ENCODE data around the gene TTYH2. TPM values are rescaled to one million over a fixed set of nuclear protein-coding genes. Genes with fewer than 3 reads are reported as not detected.

Gene TTYH2
- total RNA-seq, 1 donor from 2014 or later, result 16.8 TPM

GRCh38 chr17:74251569-74251968 is 38.2 kb downstream of the TTYH2 start:
- H3K9me3 Mint-ChIP-seq, result peaks cover 2% of the 10 kb centered on the region
- no peak for DNase-seq (ENCODE audit: low spot score in 2 of 2, unreplicated experiment in 2 of 2)
- peaks cover 6% of the 10 kb centered on the region for H3K27me3 Mint-ChIP-seq (ENCODE audit: low read depth)
- H3K4me1 Mint-ChIP-seq, result no peaks in the 10 kb centered on the region
- H3K36me3 Mint-ChIP-seq, result peaks cover under 1% of the 10 kb centered on the region
- TF ChIP-seq, protein P1, sequence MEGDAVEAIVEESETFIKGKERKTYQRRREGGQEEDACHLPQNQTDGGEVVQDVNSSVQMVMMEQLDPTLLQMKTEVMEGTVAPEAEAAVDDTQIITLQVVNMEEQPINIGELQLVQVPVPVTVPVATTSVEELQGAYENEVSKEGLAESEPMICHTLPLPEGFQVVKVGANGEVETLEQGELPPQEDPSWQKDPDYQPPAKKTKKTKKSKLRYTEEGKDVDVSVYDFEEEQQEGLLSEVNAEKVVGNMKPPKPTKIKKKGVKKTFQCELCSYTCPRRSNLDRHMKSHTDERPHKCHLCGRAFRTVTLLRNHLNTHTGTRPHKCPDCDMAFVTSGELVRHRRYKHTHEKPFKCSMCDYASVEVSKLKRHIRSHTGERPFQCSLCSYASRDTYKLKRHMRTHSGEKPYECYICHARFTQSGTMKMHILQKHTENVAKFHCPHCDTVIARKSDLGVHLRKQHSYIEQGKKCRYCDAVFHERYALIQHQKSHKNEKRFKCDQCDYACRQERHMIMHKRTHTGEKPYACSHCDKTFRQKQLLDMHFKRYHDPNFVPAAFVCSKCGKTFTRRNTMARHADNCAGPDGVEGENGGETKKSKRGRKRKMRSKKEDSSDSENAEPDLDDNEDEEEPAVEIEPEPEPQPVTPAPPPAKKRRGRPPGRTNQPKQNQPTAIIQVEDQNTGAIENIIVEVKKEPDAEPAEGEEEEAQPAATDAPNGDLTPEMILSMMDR (IDR thresholded peaks at IDR 0.05; ENCODE audit: unreplicated experiment), result no peak
- no peak overlapping the region for H3K27ac Mint-ChIP-seq
- H3K4me3 Mint-ChIP-seq, result no peak overlapping the region

- no peaks in the 10 kb centered on the region for H3K9me3 Mint-ChIP-seq
- DNase-seq (ENCODE audit: low spot score in 2 of 2, unreplicated experiment in 2 of 2), result no peak
Observed at GRCh38 chr17:74252211-74252610, 38.8 kb downstream of the TTYH2 start.

GRCh38 chr17:74253036-74253435 is 39.7 kb downstream of the TTYH2 start:
- H3K27me3 Mint-ChIP-seq (ENCODE audit: low read depth), result peaks cover 7% of the 10 kb centered on the region
- DNase-seq (ENCODE audit: low spot score in 2 of 2, unreplicated experiment in 2 of 2), result no peak
- H3K27ac Mint-ChIP-seq, result no peak overlapping the region
- no peaks in the 10 kb centered on the region for H3K9me3 Mint-ChIP-seq
- no peak overlapping the region for H3K4me3 Mint-ChIP-seq
- TF ChIP-seq, protein P1 (IDR thresholded peaks at IDR 0.05; ENCODE audit: unreplicated experiment), result no peak
- no peaks in the 10 kb centered on the region for H3K36me3 Mint-ChIP-seq
- no peaks in the 10 kb centered on the region for H3K4me1 Mint-ChIP-seq

More at GRCh38 chr17:74252211-74252610, 38.8 kb downstream of the TTYH2 start:
- no peaks in the 10 kb centered on the region for H3K36me3 Mint-ChIP-seq
- no peak overlapping the region for H3K4me3 Mint-ChIP-seq
- no peaks in the 10 kb centered on the region for H3K4me1 Mint-ChIP-seq
- peaks cover 4% of the 10 kb centered on the region for H3K27me3 Mint-ChIP-seq (ENCODE audit: low read depth)
- TF ChIP-seq, protein P1 (IDR thresholded peaks at IDR 0.05; ENCODE audit: unreplicated experiment), result no peak
- no peak overlapping the region for H3K27ac Mint-ChIP-seq

GRCh38 chr17:74257311-74257710 is 43.9 kb downstream of the TTYH2 start:
- Mint-ChIP-seq H3K27ac (no peak overlapping the region), H3K9me3 (no peaks in the 10 kb centered on the region), H3K27me3 (ENCODE audit: low read depth) (peaks cover 40% of the 10 kb centered on the region), H3K36me3 (no peaks in the 10 kb centered on the region), H3K4me3 (no peak overlapping the region), H3K4me1 (no peaks in the 10 kb centered on the region)
- DNase-seq (ENCODE audit: low spot score in 2 of 2, unreplicated experiment in 2 of 2), result no peak
- TF ChIP-seq, protein P1 (IDR thresholded peaks at IDR 0.05; ENCODE audit: unreplicated experiment), result no peak

DNA sequence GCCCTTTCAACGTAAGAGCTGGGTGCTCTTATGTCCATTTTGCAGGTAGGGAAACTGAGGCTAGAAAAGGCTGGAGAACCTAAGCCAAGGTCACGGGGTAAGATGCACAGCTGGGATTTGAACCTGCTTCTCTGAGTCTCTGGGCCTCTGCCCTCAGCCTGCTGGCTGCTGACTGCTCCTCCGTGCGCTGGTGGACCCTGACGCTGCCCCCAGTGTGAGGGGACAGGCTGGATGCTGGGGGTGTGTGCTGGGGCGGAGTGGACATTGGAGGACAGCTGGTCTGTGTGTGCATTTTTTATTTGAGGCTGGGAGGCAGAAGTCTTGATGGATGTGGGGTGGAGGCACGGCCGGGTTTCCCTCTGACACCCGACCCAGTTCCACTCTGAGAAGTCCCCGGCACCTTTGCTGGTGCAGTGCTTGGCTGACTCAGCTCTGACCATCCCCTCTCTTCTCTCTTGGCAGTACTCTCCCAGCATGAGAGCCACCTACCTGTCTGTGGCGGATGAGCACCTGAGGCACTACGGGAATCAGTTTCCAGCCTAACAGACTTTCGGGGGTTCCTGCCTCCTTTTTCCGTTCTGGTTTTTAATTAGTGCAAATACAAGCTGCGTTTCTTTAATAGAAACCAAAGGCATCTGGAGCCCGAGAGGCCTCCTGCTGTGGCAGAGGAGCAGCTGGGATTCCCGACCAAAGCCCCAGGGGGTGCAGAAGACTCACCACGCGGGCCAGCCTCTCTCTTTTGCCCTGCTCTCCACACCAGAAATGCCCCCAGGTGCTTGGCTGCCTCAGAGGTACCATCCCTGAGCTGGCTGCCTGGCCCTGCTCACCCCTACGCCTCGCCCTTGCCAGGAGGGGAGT is 46.5 kb downstream of the TTYH2 start:
- Mint-ChIP-seq H3K4me1 (no peaks in the 10 kb centered on the region), H3K27me3 (ENCODE audit: low read depth) (peaks cover 40% of the 10 kb centered on the region), H3K9me3 (no peaks in the 10 kb centered on the region), H3K27ac (no peak overlapping the region), H3K4me3 (no peak overlapping the region), H3K36me3 (no peaks in the 10 kb centered on the region)
- no peak for DNase-seq (ENCODE audit: low spot score in 2 of 2, unreplicated experiment in 2 of 2)
- TF ChIP-seq, protein P1 (IDR thresholded peaks at IDR 0.05; ENCODE audit: unreplicated experiment), result no peak
